Thoracic aorta (tissue), 2 donors: ENCODE measurements around the gene PCGF3. TPM values are rescaled to one million over a fixed set of nuclear protein-coding genes. Genes with fewer than 3 reads are reported as not detected.

Experiments
- ATAC-seq: fragments of 150-250 bp; one replicate; pipeline ENCODE4 v1.8.0; 2017; ENCODE audit warnings: low read depth; ENCODE audit not compliant: insufficient number of reproducible peaks, low FRiP score
- DNase-seq: peaks from one replicate; pipeline ENCODE4 v3.0.0-alpha.2; 2020; ENCODE audit warnings: low spot score
- H3K27ac ChIP-seq, 2 donors: fragments of 200-600 bp; sonication (generic); 1 replicate in 1 of 2; 2 replicates in 1 of 2; pipeline ENCODE4 v1.5.1; 2016; ENCODE audit warnings: mild to moderate bottlenecking in 2 of 2, moderate library complexity in 2 of 2
- H3K27me3 ChIP-seq: fragments of 200-600 bp; sonication (generic); replicated peaks from 2 replicates; pipeline ENCODE4 v1.6.0; 2016; ENCODE audit warnings: mild to moderate bottlenecking; ENCODE audit not compliant: insufficient read depth
- H3K36me3 ChIP-seq: fragments of 200-600 bp; sonication (generic); one replicate; pipeline ENCODE4 v1.5.1; 2016
- H3K4me1 ChIP-seq, 2 donors: fragments of 200-600 bp; sonication (generic); 1 replicate in 1 of 2; 2 replicates in 1 of 2; pipeline versions ENCODE4 v1.5.1 to v1.6.0; 2016; ENCODE audit warnings: low read depth in 2 of 2, mild to moderate bottlenecking in 1 of 2; ENCODE audit not compliant: control insufficient read depth in 1 of 2
- H3K4me3 ChIP-seq: fragments of 200-600 bp; sonication (generic); 2 replicates; pipeline ENCODE4 v1.5.1; 2016; ENCODE audit warnings: mild to moderate bottlenecking
- H3K9me3 ChIP-seq: fragments of 200-600 bp; sonication (generic); 2 replicates; pipeline ENCODE4 v1.5.1; 2016
- total RNA-seq, 2 donors: library from RNA; depleted of rRNA; stranded (reverse); fragments of >200 nt; gene quantifications; one replicate each; pipeline versions ENCODE4 v1.1.0 to v1.2.3, GENCODE V29; 2016
- TF ChIP-seq, protein P1 (sequence below): fragments of 200-600 bp; sonication (generic); IDR thresholded peaks from one replicate; pipeline ENCODE4 v1.5.1; 2019; ENCODE audit warnings: antibody characterized with exemption

PCGF3 gene
- total RNA-seq, 2 donors from 2014 or later: 50.4 to 83.2 TPM

GRCh38 chr4:686413-687040 lies 19.1 kb upstream of the PCGF3 start:
- Histone ChIP-seq H3K4me1 (peaks cover 7 to 22% of the 10 kb centered on the region in 2 donors), H3K36me3 (no peaks in the 10 kb centered on the region), H3K4me3 (no peak overlapping the region), H3K27me3 (no peaks in the 10 kb centered on the region), H3K9me3 (no peaks in the 10 kb centered on the region), H3K27ac (no peak overlapping the region)
- ATAC-seq (no peak), DNase-seq (no peak)
- TF ChIP-seq, protein P1, sequence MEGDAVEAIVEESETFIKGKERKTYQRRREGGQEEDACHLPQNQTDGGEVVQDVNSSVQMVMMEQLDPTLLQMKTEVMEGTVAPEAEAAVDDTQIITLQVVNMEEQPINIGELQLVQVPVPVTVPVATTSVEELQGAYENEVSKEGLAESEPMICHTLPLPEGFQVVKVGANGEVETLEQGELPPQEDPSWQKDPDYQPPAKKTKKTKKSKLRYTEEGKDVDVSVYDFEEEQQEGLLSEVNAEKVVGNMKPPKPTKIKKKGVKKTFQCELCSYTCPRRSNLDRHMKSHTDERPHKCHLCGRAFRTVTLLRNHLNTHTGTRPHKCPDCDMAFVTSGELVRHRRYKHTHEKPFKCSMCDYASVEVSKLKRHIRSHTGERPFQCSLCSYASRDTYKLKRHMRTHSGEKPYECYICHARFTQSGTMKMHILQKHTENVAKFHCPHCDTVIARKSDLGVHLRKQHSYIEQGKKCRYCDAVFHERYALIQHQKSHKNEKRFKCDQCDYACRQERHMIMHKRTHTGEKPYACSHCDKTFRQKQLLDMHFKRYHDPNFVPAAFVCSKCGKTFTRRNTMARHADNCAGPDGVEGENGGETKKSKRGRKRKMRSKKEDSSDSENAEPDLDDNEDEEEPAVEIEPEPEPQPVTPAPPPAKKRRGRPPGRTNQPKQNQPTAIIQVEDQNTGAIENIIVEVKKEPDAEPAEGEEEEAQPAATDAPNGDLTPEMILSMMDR: no peak

- Histone ChIP-seq H3K4me1 (peaks cover 7 to 22% of the 10 kb centered on the region in 2 donors), H3K27ac (peak overlapping the region in 1 of 2 donors; percentile 72), H3K4me3 (peak overlapping the region; percentile 75), H3K27me3 (no peaks in the 10 kb centered on the region), H3K9me3 (no peaks in the 10 kb centered on the region), H3K36me3 (no peaks in the 10 kb centered on the region)
- DNase-seq: peak; percentile 70
- peak; percentile 17 for ATAC-seq
- TF ChIP-seq, protein P1: no peak
These were observed 18.3 kb upstream of the PCGF3 start for GRCh38 chr4:687048-687970.

DNA sequence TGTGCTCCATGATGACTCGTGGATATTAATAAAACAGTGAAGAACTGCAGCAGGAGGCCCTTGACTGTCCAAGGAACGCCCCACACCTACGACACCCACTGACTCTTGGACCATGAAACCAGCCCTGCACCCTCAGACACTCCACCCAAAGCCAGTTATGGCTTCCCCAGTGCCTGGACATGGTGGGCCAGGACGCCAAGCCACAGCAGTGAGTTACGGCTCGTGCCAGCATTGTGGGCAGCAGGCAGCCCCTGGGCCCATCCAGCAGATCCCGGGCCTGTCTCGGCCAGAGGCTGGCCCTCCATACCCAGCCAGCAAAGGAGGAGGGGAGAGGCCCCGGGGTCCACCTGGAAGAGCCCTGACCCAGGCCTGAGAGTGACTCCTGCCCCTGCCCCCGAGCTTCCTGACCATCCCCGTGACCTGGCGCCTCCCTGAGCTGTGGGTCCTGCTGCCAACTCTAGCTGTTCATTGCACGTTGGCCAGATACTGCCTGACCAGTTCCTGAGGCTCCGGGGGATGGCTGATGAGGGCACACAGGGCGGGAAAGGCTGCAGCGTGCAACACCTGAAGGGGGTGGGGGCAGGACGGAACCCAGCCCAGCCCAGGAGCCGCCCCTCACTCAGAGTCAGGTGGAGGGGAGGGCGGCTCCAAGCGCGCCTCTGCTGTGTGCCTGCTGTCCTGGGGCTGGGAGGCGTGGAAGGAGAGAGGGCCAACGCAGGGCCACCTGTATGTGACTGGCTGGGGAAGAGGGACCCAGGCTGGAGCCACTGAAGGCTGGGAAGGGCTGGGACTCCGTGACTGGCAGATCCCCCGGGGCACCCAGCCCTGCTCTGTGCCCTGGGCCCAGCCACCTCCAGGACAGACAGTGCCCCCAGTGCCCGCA lies 17.4 kb upstream of the PCGF3 start:
- Histone ChIP-seq H3K36me3 (no peaks in the 10 kb centered on the region), H3K27me3 (no peaks in the 10 kb centered on the region), H3K4me3 (peak overlapping the region; percentile 75), H3K9me3 (no peaks in the 10 kb centered on the region), H3K27ac (peak overlapping the region in 1 of 2 donors; percentile 72), H3K4me1 (peaks cover 7 to 22% of the 10 kb centered on the region in 2 donors)
- no peak for ATAC-seq
- TF ChIP-seq, protein P1: no peak
- no peak for DNase-seq

- ATAC-seq: peak; percentile 26
- Histone ChIP-seq H3K36me3 (no peaks in the 10 kb centered on the region), H3K27ac (peak within 1 kb of the TSS; percentile 53 to 72), H3K9me3 (no peaks in the 10 kb centered on the region), H3K27me3 (no peaks in the 10 kb centered on the region), H3K4me3 (peak within 1 kb of the TSS; percentile 75), H3K4me1 (peaks cover 7 to 22% of the 10 kb centered on the region in 2 donors)
- TF ChIP-seq, protein P1: no peak
- no peak for DNase-seq
These were observed 16.6 kb upstream of the PCGF3 start, which contains the start of gene SLC49A3 for GRCh38 chr4:688854-689681. Gene SLC49A3 (minus strand): TSS chr4:689151. CDS start chr4:689127, 24 bp downstream.
